CD4-positive, alpha-beta T cell treated with Interleukin-4 for 1 hour (primary cell): ENCODE data around the gene TMEM223.
"Not testable (repeated sequence)": the region's sequence is repeated elsewhere in the genome, so short reads cannot be mapped to it uniquely, and the experiment has no call there.

Experiments
- DNase-seq, 2 donors: peaks; one replicate each; pipeline ENCODE4 v3.0.0-alpha.2; 2020 to 2022

Gene TMEM223

DNA sequence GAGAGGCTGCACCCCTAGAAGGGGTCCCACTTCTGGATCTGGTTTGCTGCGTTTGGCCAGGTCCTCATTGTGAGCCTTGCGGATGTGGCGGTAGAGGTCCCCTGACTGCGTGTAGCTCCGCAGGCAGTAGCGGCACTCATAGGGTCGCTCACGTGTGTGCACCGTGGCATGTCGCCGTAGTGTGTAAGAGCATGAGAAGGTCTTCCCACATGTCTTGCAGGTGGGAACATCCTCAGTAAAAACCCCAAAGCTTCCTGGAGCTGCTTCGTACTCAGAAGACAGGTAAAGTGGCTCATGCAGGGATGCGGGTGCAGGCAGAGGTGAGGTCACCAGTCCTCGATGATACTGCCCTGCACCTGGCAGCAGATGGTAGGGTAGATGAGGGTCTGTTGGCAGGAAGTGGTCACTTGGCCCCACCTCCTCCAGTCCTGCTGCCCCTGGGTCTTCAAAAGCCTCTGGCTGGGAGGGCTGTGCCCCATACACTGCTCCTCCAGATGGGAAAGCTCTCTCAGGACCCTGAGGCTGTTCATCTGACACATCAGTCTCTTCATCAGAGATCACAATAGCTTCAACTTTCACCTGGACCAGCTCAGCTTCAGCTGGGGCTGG, 39.5 kb downstream of the TMEM223 start:
- no peak for DNase-seq

GRCh38 chr11:62749931-62750330, 41.9 kb downstream of the TMEM223 start:
- not testable (repeated sequence) for DNase-seq

DNA sequence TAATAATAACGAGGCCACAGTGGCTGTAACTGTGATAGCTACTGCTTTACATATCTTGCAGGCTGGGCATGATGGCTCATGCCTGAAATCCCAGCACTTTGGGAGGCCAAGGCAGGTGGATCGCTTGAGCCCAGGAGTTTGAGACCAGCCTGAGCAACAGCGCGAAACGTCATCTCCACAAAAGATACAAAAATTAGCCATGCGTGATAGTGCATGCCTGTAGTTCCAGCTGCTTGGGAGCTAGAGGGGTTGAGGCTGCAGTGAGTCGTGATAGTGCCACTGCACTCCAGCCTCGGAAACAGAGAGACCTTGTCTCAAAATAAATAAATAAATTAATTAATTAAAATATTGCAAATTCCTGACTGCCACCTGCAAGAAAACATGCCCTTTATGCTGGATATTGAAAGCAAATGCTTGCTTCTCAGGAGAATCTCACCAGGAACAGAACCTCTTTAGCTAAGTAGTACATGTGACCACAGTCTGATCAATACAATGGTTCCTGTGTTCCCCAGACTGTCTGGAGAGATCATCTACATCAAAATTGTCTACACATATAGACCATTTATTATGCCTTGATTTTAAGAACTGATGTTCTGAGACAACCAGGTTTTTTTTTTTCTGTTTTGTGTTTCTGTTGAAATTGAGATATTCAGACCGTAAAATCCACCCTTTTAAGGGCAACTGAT, 44.2 kb downstream of the TMEM223 start:
- no peak for DNase-seq
